ENCODE results near the gene PLAAT4. TPM values are rescaled to one million over a fixed set of nuclear protein-coding genes. Genes with fewer than 3 reads are reported as not detected.
"Not testable (repeated sequence)": the region's sequence is repeated elsewhere in the genome, so short reads cannot be mapped to it uniquely, and the experiment has no call there.

PLAAT4 gene
- total and polyA plus RNA-seq, 2 of the 8 experiments (the other 6 are each of a cell fraction or from before 2014, with no cell fraction given), result 2.8 to 4.1 TPM

DNA sequence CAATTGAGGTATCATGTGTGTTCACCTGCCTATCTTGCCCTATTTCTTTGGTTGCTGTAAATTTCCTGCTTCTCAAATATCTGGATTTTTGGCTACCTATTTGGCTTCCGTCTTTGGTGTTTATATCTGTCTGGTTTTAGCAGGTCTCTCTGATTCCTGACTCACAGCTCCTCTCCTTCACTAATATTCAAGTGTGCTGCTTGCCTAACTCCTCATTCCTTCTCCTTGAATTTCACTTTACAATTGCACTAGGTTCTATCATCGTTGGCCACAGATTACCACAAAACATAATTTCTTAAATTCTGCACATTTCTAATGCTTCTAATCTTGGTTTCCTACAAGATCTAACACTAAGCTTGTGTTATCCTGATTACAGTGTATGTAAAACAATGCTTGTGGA lies 5.9 kb downstream of the PLAAT4 start:
- CTCF ChIA-PET (ENCODE audit: partially characterized antibody), result interaction anchor here (1.3 kb wide), 1 partner anchor 9 kb away, joined by 3 read pairs; no protein-coding TSS in a partner anchor
- H3K79me1 ChIP-seq (ENCODE audit: low read depth, low read length); FAIRE-seq: not testable (repeated sequence)

More for the DNA sequence above, 5.9 kb downstream of the PLAAT4 start:
- H3K9ac ChIP-seq (replicated peaks in 1 of 4; ENCODE audit: extremely low read depth in 1 of 4, low read depth in 3 of 4, low read length in 3 of 4); H3K14ac ChIP-seq (ENCODE audit: insufficient read length); H2BK120ac ChIP-seq (replicated peaks; ENCODE audit: low read depth, low read length); H2AK5ac ChIP-seq (ENCODE audit: low read depth, low read length); H3K4me3 ChIP-seq (ENCODE audit: extremely low read depth in 1 of 4, insufficient read depth in 2 of 4, low read depth in 3 of 4, low read length in 4 of 4); H3K9me3 ChIP-seq (ENCODE audit: insufficient read depth in 2 of 2, low read depth in 1 of 2, low read length in 1 of 2); H2BK15ac ChIP-seq (ENCODE audit: low read length); H3K36me3 ChIP-seq (ENCODE audit: control insufficient read depth in 2 of 4, insufficient read depth in 4 of 4, low read length in 3 of 4); H3K4ac ChIP-seq (replicated peaks; ENCODE audit: insufficient read length, low read depth, low read length); H4K91ac ChIP-seq (replicated peaks; ENCODE audit: insufficient read length, low read length); H2BK12ac ChIP-seq (ENCODE audit: low read depth, low read length); H3K27ac ChIP-seq (ENCODE audit: low read depth, low read length); H4K5ac ChIP-seq (ENCODE audit: insufficient read length, low read depth, low read length); H3K79me2 ChIP-seq (ENCODE audit: control insufficient read depth in 1 of 2, insufficient read depth in 2 of 2, low read length in 2 of 2); H3K23me2 ChIP-seq (ENCODE audit: low read depth, low read length); H3K27me3 ChIP-seq (replicated peaks in 1 of 4; ENCODE audit: control insufficient read depth in 3 of 4, extremely low read depth in 1 of 4, insufficient read depth in 3 of 4, low read length in 3 of 4); H2BK20ac ChIP-seq (ENCODE audit: low read length); DNase-seq (ENCODE audit: low read depth in 1 of 2, low spot score in 2 of 2); H3K56ac ChIP-seq (replicated peaks; ENCODE audit: insufficient read length, low read depth, low read length); H4K8ac ChIP-seq (ENCODE audit: extremely low read depth, insufficient read depth, low read length); H3K4me1 ChIP-seq (replicated peaks in 1 of 4; ENCODE audit: control insufficient read depth in 3 of 4, insufficient read depth in 4 of 4, low read length in 3 of 4); H3K23ac ChIP-seq (ENCODE audit: insufficient read length); H4K20me1 ChIP-seq (replicated peaks in 1 of 2; ENCODE audit: control insufficient read depth in 1 of 2, insufficient read depth in 2 of 2, low read length in 2 of 2); H3K18ac ChIP-seq (ENCODE audit: extremely low read depth, low read length); H2BK5ac ChIP-seq (ENCODE audit: low read depth, low read length); H3K4me2 ChIP-seq (ENCODE audit: insufficient read depth in 1 of 2, low read depth in 2 of 2, low read length in 2 of 2); H2AFZ ChIP-seq (ENCODE audit: low read length): not testable (repeated sequence)
- POLR2A ChIA-PET (ENCODE audit: partially characterized antibody), result interaction anchor here (0.8 to 1.6 kb wide), 3 partner anchors 9 to 31 kb away, joined by 3 to 7 read pairs (median 3); no protein-coding TSS in a partner anchor
- WGBS, 2 experiments (ENCODE audit: extremely low coverage in 1 of 2, insufficient coverage in 1 of 2, insufficient read length in 1 of 2, insufficient replicate concordance in 2 of 2, low coverage in 1 of 2, low lambda C conversion rate in 2 of 2, missing lambda C conversion rate in 1 of 2), result 81% methylated on average over 2 of the region's 2 CpGs; no CpG with 5 or more reads in 1 of the 2 experiments

Measured in H1 (cell line).